GM12878 (cell line): ENCODE data around the gene COL19A1. TPM values are rescaled to one million over a fixed set of nuclear protein-coding genes. Genes with fewer than 3 reads are reported as not detected.

Source experiments
- ATAC-seq: fragments of 200-7000 bp; cut with Tn5 transposase; 3 replicates; pipeline ENCODE4 v1.9.1; 2020; ENCODE audit warnings: mild to moderate bottlenecking, moderate library complexity
- BruUV-seq: library from RNA; stranded (reverse); fragments of 400-500 nt; replicated peaks from 2 replicates; lab custom pipeline; 2021; lab: Mats Ljungman, UMichigan
- CTCF ChIA-PET: fragments of 300-600 bp; sonication (Branson Sonifier 250); formaldehyde crosslinking; extraction: SDS; loops from one replicate; lab custom pipeline; 2021; ENCODE audit warnings: inconsistent platforms; lab: Yijun Ruan, JAX
- POLR2A ChIA-PET: fragments of 350-600 bp; formaldehyde crosslinking; extraction: SDS; loops from one replicate; lab custom pipeline; 2021; ENCODE audit warnings: inconsistent platforms; lab: Charles Lee
- RAD21 ChIA-PET: fragments of 300-600 bp; sonication (Branson Sonifier 250); formaldehyde crosslinking; loops from one replicate; lab custom pipeline; 2023; ENCODE audit warnings: antibody characterized with exemption; ENCODE audit not compliant: unreplicated experiment; lab: Charles Lee
- SMC1A ChIA-PET: fragments of 300-600 bp; sonication (Branson Sonifier 250); formaldehyde crosslinking; loops from one replicate; lab custom pipeline; 2023; ENCODE audit not compliant: unreplicated experiment, uncharacterized antibody; lab: Charles Lee
- DNase-seq: peaks from one replicate; pipeline ENCODE4 v3.0.0-alpha.2; 2011; ENCODE audit warnings: low read depth, low spot score
- FAIRE-seq: peaks from 3 replicates; lab custom pipeline; 2011; peaks lifted over from hg19 to GRCh38; lab: Jason Lieb, UNC
- H2AFZ ChIP-seq: 2 replicates; pipeline ENCODE4 v1.6.0; 2011; ENCODE audit warnings: low read depth, low read length, control low read depth; ENCODE audit not compliant: control insufficient read depth
- H3K27ac ChIP-seq: 2 replicates; pipeline ENCODE4 v1.5.1; 2011; ENCODE audit warnings: control low read depth; ENCODE audit not compliant: control insufficient read depth, insufficient read depth
- H3K27me3 ChIP-seq, 2 experiments: replicated peaks in 1 of 2; 2 replicates each; pipeline versions ENCODE4 v1.6.0 to v1.6.1; 2011; ENCODE audit warnings: low read length in 1 of 2; ENCODE audit not compliant: control insufficient read depth in 2 of 2, insufficient read depth in 2 of 2
- H3K36me3 ChIP-seq, 2 experiments: 2 replicates each; pipeline ENCODE4 v1.5.1; 2011; ENCODE audit warnings: low read length in 1 of 2; ENCODE audit not compliant: control insufficient read depth in 2 of 2, insufficient read depth in 2 of 2
- H3K4me1 ChIP-seq: 2 replicates; pipeline ENCODE4 v1.6.1; 2011; ENCODE audit warnings: mild to moderate bottlenecking, low read length, moderate library complexity, mixed read lengths; ENCODE audit not compliant: control insufficient read depth, insufficient read depth
- H3K4me2 ChIP-seq: 2 replicates; pipeline ENCODE4 v1.6.0; 2011; ENCODE audit warnings: control low read depth; ENCODE audit not compliant: control insufficient read depth, insufficient read depth
- H3K4me3 ChIP-seq: fragments of 200-600 bp; sonication (generic); 2 replicates; pipeline ENCODE4 v1.5.1; 2016
- H3K79me2 ChIP-seq: 2 replicates; pipeline ENCODE4 v1.6.0; 2011; ENCODE audit warnings: low read length; ENCODE audit not compliant: control insufficient read depth, insufficient read depth
- H3K9ac ChIP-seq: 2 replicates; pipeline ENCODE4 v1.8.0; 2011; ENCODE audit warnings: low read length, control low read depth, mixed read lengths; ENCODE audit not compliant: control insufficient read depth, insufficient read depth
- H3K9me3 ChIP-seq: replicated peaks from 3 replicates; pipeline ENCODE4 v1.5.1; 2011; ENCODE audit warnings: mild to moderate bottlenecking, low read length; ENCODE audit not compliant: control insufficient read depth, insufficient read depth
- H4K20me1 ChIP-seq: 2 replicates; pipeline ENCODE4 v1.6.0; 2011; ENCODE audit not compliant: control insufficient read depth, insufficient read depth
- CHD2 ChIP-seq: IDR thresholded peaks from 2 replicates; pipeline ENCODE4 v1.6.1; 2011; ENCODE audit warnings: low read depth, low read length, improper control_type of control experiment, borderline replicate concordance
- EGR1 ChIP-seq, 2 experiments: IDR thresholded peaks; 1 replicate in 1 of 2; 2 replicates in 1 of 2; pipeline ENCODE4 v1.6.1; 2011 to 2012; ENCODE audit warnings: low read depth in 2 of 2, low read length in 2 of 2, borderline replicate concordance in 1 of 2, mild to moderate bottlenecking in 1 of 2, moderate library complexity in 1 of 2
- HDGF ChIP-seq: fragments of 450-650 bp; IDR thresholded peaks from 2 replicates; pipeline ENCODE4 v1.6.1; 2016; ENCODE audit warnings: antibody characterized with exemption
- NFYB ChIP-seq: IDR thresholded peaks from 2 replicates; pipeline ENCODE4 v1.6.1; 2011; ENCODE audit warnings: low read depth, mild to moderate bottlenecking, low read length, improper control_type of control experiment, moderate library complexity; ENCODE audit not compliant: insufficient read depth
- RAD51 ChIP-seq: fragments of 450-650 bp; IDR thresholded peaks from 2 replicates; pipeline ENCODE4 v1.6.1; 2016; ENCODE audit warnings: moderate library complexity, mild to moderate bottlenecking, inconsistent platforms
- RUNX3 ChIP-seq: IDR thresholded peaks from 2 replicates; pipeline ENCODE4 v1.6.1; 2012; ENCODE audit warnings: low read length, inconsistent platforms
- SMARCA5 ChIP-seq: fragments of 450-650 bp; IDR thresholded peaks from 2 replicates; pipeline ENCODE4 v1.6.1; 2017; ENCODE audit warnings: mild to moderate bottlenecking
- SPI1 ChIP-seq: IDR thresholded peaks from 2 replicates; pipeline ENCODE4 v1.6.1; 2011; ENCODE audit warnings: low read depth, mild to moderate bottlenecking, low read length, moderate library complexity, borderline replicate concordance; ENCODE audit not compliant: insufficient read depth
- ZBED1 ChIP-seq: IDR thresholded peaks from 2 replicates; pipeline ENCODE4 v1.6.1; 2016; ENCODE audit warnings: borderline replicate concordance
- WGBS: methylation state at CpG from one replicate; pipeline ENCODE4 v1.1.6; 2016; ENCODE audit warnings: low lambda C conversion rate; ENCODE audit not compliant: insufficient replicate concordance, insufficient coverage; ENCODE audit errors: missing lambda C conversion rate; 5-methylcytosine and 5-hydroxymethylcytosine counted together
- in situ Hi-C: fragments of 300-500 bp; cut with MboI; formaldehyde crosslinking; loops from 9 replicates; pipeline ENCODE4 v1.14.3; 2018; ENCODE audit warnings: mixed read lengths
- intact Hi-C: fragments of 100-400 bp; cut with micrococcal nuclease; formaldehyde crosslinking; loops from one replicate; pipeline ENCODE4 v1.14.2; 2022; ENCODE audit not compliant: unreplicated experiment
- polyA plus RNA-seq, 11 experiments: library from polyadenylated mRNA; depleted of rRNA in 4 of 11; unstranded in 6 of 11; stranded (reverse) in 5 of 11; fragments of >200 nt; fragmentation: Nextera tagmentation in 4 of 11; fragmentation: Illumina TruSeq in 1 of 11; extraction: Ambion mirVana in 4 of 11; extraction: Trizol in 1 of 11; gene quantifications; 1 replicate in 1 of 11; 2 replicates in 10 of 11; pipeline versions ENCODE4 v1.2.1 to v1.2.3, GENCODE V29; 2011 to 2016; ENCODE audit warnings: inconsistent platforms in 2 of 11, missing spikeins in 2 of 11, low read depth in 1 of 11
- total RNA-seq, 4 experiments: library from RNA; depleted of rRNA in 3 of 4; stranded (reverse); fragments of >200 nt in 3 of 4; fragmentation: Illumina TruSeq in 1 of 4; extraction: Trizol in 1 of 4; gene quantifications; 2 replicates each; pipeline versions ENCODE4 v1.2.1 to v1.2.3, GENCODE V29; 2013 to 2021
- TF ChIP-seq, protein P1 (sequence below): IDR thresholded peaks from 2 replicates; pipeline ENCODE4 v1.6.1; 2011; ENCODE audit warnings: borderline replicate concordance, low read depth, mild to moderate bottlenecking, moderate library complexity, mixed read lengths, low read length; ENCODE audit not compliant: insufficient read depth; ENCODE audit errors: extremely low read length
- TF ChIP-seq, protein P2 (sequence below), 3 experiments: IDR thresholded peaks in 2 of 3; conservative IDR thresholded peaks in 1 of 3; 2 replicates each; pipeline ENCODE4 v1.5.1; 2011; ENCODE audit warnings: low read depth in 3 of 3, low read length in 3 of 3, mild to moderate bottlenecking in 3 of 3, control low read depth in 2 of 3, moderate library complexity in 2 of 3, inconsistent platforms in 1 of 3, mixed read lengths in 1 of 3; ENCODE audit not compliant: control insufficient read depth in 2 of 3, insufficient read depth in 1 of 3; ENCODE audit errors: extremely low read depth in 1 of 3

COL19A1 gene
- total and polyA plus RNA-seq, 10 of the 15 experiments (the other 5 are each of a cell fraction or from before 2014, with no cell fraction given), result 1.1 to 13.5 (median 4.1) TPM

DNA sequence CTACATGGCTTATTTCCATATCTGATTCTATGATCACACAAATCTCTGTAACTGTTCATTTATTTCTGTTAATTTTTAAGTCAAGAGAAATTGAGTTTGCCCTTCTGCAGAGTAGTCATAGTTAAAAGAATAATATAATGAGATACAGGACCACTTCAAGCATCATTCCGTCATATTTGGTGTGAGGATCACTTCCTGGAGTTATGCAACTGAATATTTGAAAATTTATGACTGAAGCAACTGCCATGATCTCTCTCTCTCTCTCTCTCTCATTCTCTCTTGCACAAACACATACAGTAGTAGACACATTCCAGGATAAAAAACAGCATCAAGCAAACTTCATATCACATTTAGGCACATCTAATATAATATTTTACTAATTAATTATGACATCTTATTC, 320.1 kb downstream of the COL19A1 start:
- H3K27me3 ChIP-seq, result no peaks in the 10 kb centered on the region
- RAD21 ChIA-PET, result no interaction called here
- FAIRE-seq (no peak), ATAC-seq (no peak), DNase-seq (no peak)
- no peak overlapping the region for H2AFZ ChIP-seq
- in situ Hi-C loops (no loop called here), intact Hi-C loops (no loop called here)
- H4K20me1 ChIP-seq, result no peaks in the 10 kb centered on the region
- H3K4me1 ChIP-seq, result no peaks in the 10 kb centered on the region
- no TSS peak for BruUV-seq
- no peak overlapping the region for H3K4me3 ChIP-seq
- H3K9ac ChIP-seq, result no peak overlapping the region
- TF ChIP-seq SMARCA5 (no peak), RAD51 (no peak), ZBED1 (no peak), HDGF (no peak), CHD2 (no peak)
- no peaks in the 10 kb centered on the region for H3K79me2 ChIP-seq
- SMC1A ChIA-PET, result no interaction called here
- WGBS, result 100% methylated on average over 1 of the region's 1 CpG
- no peaks in the 10 kb centered on the region for H3K9me3 ChIP-seq
- POLR2A ChIA-PET, result no interaction called here
- H3K4me2 ChIP-seq, result no peak overlapping the region
- H3K27ac ChIP-seq, result no peak overlapping the region
- CTCF ChIA-PET, result no interaction called here
- H3K36me3 ChIP-seq, result no peaks in the 10 kb centered on the region; a peak in 1 of 4 replicates

DNA sequence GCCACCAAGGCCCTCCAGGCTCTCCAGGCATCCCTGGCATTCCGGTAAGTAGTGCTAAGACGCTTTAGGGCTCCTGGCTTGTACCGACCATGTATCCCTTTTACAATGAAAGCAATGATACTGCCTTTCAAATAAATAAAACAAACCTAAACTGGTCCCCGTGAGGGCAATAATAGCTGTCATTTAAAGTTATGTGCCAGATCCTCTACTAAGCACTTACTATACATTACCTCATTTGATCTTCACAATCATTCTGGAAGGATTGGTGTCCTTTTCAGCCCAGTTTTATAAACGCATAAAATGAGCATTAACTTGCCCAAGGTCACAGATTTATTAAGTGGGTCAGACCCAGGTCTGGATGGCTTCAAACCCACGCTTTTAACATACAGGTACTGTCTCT, 321.8 kb downstream of the COL19A1 start:
- Histone ChIP-seq H2AFZ (no peak overlapping the region), H3K27ac (no peak overlapping the region), H3K36me3 (no peaks in the 10 kb centered on the region; a peak in 1 of 4 replicates), H3K9me3 (no peaks in the 10 kb centered on the region), H4K20me1 (no peaks in the 10 kb centered on the region), H3K4me2 (no peak overlapping the region), H3K9ac (no peak overlapping the region), H3K27me3 (no peaks in the 10 kb centered on the region), H3K79me2 (no peaks in the 10 kb centered on the region), H3K4me3 (no peak overlapping the region), H3K4me1 (no peaks in the 10 kb centered on the region)
- BruUV-seq, result no TSS peak
- intact Hi-C loops (no loop called here), in situ Hi-C loops (no loop called here)
- no peak for TF ChIP-seq NFYB
- TF ChIP-seq EGR1 (IDR thresholded peaks at IDR 0.05; ENCODE audit: borderline replicate concordance in 1 of 2, low read depth in 2 of 2, low read length in 2 of 2), result no peak
- TF ChIP-seq RUNX3, result no peak
- no peak for TF ChIP-seq SPI1
- TF ChIP-seq, protein P1, sequence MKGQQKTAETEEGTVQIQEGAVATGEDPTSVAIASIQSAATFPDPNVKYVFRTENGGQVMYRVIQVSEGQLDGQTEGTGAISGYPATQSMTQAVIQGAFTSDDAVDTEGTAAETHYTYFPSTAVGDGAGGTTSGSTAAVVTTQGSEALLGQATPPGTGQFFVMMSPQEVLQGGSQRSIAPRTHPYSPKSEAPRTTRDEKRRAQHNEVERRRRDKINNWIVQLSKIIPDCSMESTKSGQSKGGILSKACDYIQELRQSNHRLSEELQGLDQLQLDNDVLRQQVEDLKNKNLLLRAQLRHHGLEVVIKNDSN, result no peak
- no peak for TF ChIP-seq ZBED1
- TF ChIP-seq, protein P2, sequence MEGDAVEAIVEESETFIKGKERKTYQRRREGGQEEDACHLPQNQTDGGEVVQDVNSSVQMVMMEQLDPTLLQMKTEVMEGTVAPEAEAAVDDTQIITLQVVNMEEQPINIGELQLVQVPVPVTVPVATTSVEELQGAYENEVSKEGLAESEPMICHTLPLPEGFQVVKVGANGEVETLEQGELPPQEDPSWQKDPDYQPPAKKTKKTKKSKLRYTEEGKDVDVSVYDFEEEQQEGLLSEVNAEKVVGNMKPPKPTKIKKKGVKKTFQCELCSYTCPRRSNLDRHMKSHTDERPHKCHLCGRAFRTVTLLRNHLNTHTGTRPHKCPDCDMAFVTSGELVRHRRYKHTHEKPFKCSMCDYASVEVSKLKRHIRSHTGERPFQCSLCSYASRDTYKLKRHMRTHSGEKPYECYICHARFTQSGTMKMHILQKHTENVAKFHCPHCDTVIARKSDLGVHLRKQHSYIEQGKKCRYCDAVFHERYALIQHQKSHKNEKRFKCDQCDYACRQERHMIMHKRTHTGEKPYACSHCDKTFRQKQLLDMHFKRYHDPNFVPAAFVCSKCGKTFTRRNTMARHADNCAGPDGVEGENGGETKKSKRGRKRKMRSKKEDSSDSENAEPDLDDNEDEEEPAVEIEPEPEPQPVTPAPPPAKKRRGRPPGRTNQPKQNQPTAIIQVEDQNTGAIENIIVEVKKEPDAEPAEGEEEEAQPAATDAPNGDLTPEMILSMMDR (IDR thresholded peaks at IDR 0.05 in 2 of 3, conservative IDR thresholded peaks at IDR 0.05 in 1 of 3; ENCODE audit: control insufficient read depth in 2 of 3, extremely low read depth in 1 of 3, insufficient read depth in 1 of 3, low read depth in 3 of 3, low read length in 3 of 3), result no peak
- SMC1A ChIA-PET, result no interaction called here
- ATAC-seq (no peak), DNase-seq (no peak), FAIRE-seq (no peak)
- CTCF ChIA-PET, result no interaction called here
- over 99% methylated on average over 6 of the region's 6 CpGs for WGBS
- POLR2A ChIA-PET, result no interaction called here
- RAD21 ChIA-PET, result interaction anchor here (0.6 kb wide), 1 partner anchor 29 kb away, joined by 3 read pairs; no protein-coding TSS in a partner anchor
